SK-N-SH treated with all-trans-retinoic acid at 6 μM for 48 hours (cell line): ENCODE results near the gene STK39.

Source experiments
- ATAC-seq: fragments of 200-7000 bp; cut with Tn5 transposase; 3 replicates; pipeline ENCODE4 v1.9.1; 2020; ENCODE audit warnings: mild to moderate bottlenecking, moderate library complexity
- ARNTL ChIP-seq: fragments of 450-650 bp; formaldehyde crosslinking; IDR thresholded peaks from 2 replicates; pipeline ENCODE4 v1.5.0; 2020; ENCODE audit warnings: low read depth, mild to moderate bottlenecking, moderate library complexity, borderline replicate concordance
- BACH2 ChIP-seq: fragments of 250-450 bp; sonication (Bioruptor Pico); IDR thresholded peaks from 2 replicates; pipeline ENCODE4 v1.9.0; 2021; ENCODE audit warnings: mild to moderate bottlenecking, borderline replicate concordance
- CREB5 ChIP-seq: fragments of 250-450 bp; sonication (Bioruptor Pico); IDR thresholded peaks from 2 replicates; pipeline ENCODE4 v1.5.1; 2020; ENCODE audit warnings: low read depth, mild to moderate bottlenecking, moderate library complexity
- CSDC2 ChIP-seq: fragments of 250-450 bp; sonication (Bioruptor Pico); IDR thresholded peaks from 2 replicates; pipeline ENCODE4 v1.5.0; 2020; ENCODE audit warnings: mild to moderate bottlenecking, moderate library complexity
- ESRRG ChIP-seq: fragments of 250-450 bp; sonication (Bioruptor Pico); IDR thresholded peaks from 2 replicates; pipeline ENCODE4 v1.6.1; 2021; ENCODE audit warnings: mild to moderate bottlenecking
- ISL1 ChIP-seq: fragments of 250-450 bp; sonication (Bioruptor Pico); IDR thresholded peaks from 2 replicates; pipeline ENCODE4 v2.1.2; 2022; ENCODE audit warnings: mild to moderate bottlenecking, moderate library complexity
- OSR1 ChIP-seq: fragments of 250-450 bp; sonication (Bioruptor Pico); IDR thresholded peaks from 2 replicates; pipeline ENCODE4 v1.8.0; 2022; ENCODE audit warnings: moderate library complexity, mild to moderate bottlenecking, inconsistent platforms
- PATZ1 ChIP-seq: fragments of 250-450 bp; sonication (Bioruptor Pico); IDR thresholded peaks from 2 replicates; pipeline ENCODE4 v1.8.0; 2020; ENCODE audit warnings: mild to moderate bottlenecking, moderate library complexity, borderline replicate concordance
- RARB ChIP-seq: fragments of 250-450 bp; sonication (Bioruptor Pico); IDR thresholded peaks from 2 replicates; pipeline ENCODE4 v1.8.0; 2021; ENCODE audit warnings: mild to moderate bottlenecking, moderate library complexity
- SNAI2 ChIP-seq: fragments of 250-450 bp; sonication (Bioruptor Pico); IDR thresholded peaks from 2 replicates; pipeline ENCODE4 v1.5.0; 2020; ENCODE audit warnings: mild to moderate bottlenecking, moderate library complexity
- TCF4 ChIP-seq: fragments of 250-450 bp; sonication (Bioruptor Pico); IDR thresholded peaks from 2 replicates; pipeline ENCODE4 v1.8.0; 2021; ENCODE audit warnings: mild to moderate bottlenecking, moderate library complexity, borderline replicate concordance
- TOX ChIP-seq: fragments of 250-450 bp; sonication (Bioruptor Pico); IDR thresholded peaks from 2 replicates; pipeline ENCODE4 v1.8.0; 2021; ENCODE audit warnings: mild to moderate bottlenecking, moderate library complexity, borderline replicate concordance
- TSHZ2 ChIP-seq: fragments of 250-450 bp; sonication (Bioruptor Pico); IDR thresholded peaks from 2 replicates; pipeline ENCODE4 v1.5.0; 2020; ENCODE audit warnings: mild to moderate bottlenecking, moderate library complexity
- ZC3H10 ChIP-seq: fragments of 250-450 bp; sonication (Bioruptor Pico); IDR thresholded peaks from 2 replicates; pipeline ENCODE4 v1.5.1; 2021; ENCODE audit warnings: mild to moderate bottlenecking, moderate library complexity
- ZFP3 ChIP-seq: fragments of 250-450 bp; sonication (Bioruptor Pico); IDR thresholded peaks from 2 replicates; pipeline ENCODE4 v1.5.0; 2020; ENCODE audit warnings: mild to moderate bottlenecking, moderate library complexity
- ZFP30 ChIP-seq: fragments of 450-650 bp; formaldehyde crosslinking; IDR thresholded peaks from 2 replicates; pipeline ENCODE4 v1.5.0; 2022; ENCODE audit warnings: mild to moderate bottlenecking, moderate library complexity
- ZNF8 ChIP-seq: fragments of 450-650 bp; formaldehyde crosslinking; IDR thresholded peaks from 2 replicates; pipeline ENCODE4 v1.5.0; 2020; ENCODE audit warnings: mild to moderate bottlenecking, moderate library complexity
- TF ChIP-seq, protein P1 (sequence below): fragments of 250-450 bp; sonication (Bioruptor Pico); IDR thresholded peaks from 2 replicates; pipeline ENCODE4 v1.5.1; 2021; ENCODE audit warnings: mild to moderate bottlenecking, moderate library complexity

STK39 gene

GRCh38 chr2:168135630-168136029 is 111.8 kb downstream of the STK39 start:
- TF ChIP-seq ZFP3 (CRISPR knock-in tag) (no peak), BACH2 (CRISPR knock-in tag) (no peak), ESRRG (no peak), SNAI2 (CRISPR knock-in tag) (no peak), TOX (CRISPR knock-in tag) (no peak)
- TF ChIP-seq, all 23 proteins: peak for 0
- ATAC-seq, result no peak

- TF ChIP-seq ZFP3 (CRISPR knock-in tag) (no peak), ARNTL (CRISPR knock-in tag) (no peak), ZC3H10 (no peak), BACH2 (CRISPR knock-in tag) (no peak), ZFP30 (CRISPR knock-in tag) (no peak), CSDC2 (no peak), ZNF8 (no peak), TCF4 (CRISPR knock-in tag) (no peak), RARB (CRISPR knock-in tag) (no peak), ISL1 (CRISPR knock-in tag) (no peak)
- TF ChIP-seq, protein P1, sequence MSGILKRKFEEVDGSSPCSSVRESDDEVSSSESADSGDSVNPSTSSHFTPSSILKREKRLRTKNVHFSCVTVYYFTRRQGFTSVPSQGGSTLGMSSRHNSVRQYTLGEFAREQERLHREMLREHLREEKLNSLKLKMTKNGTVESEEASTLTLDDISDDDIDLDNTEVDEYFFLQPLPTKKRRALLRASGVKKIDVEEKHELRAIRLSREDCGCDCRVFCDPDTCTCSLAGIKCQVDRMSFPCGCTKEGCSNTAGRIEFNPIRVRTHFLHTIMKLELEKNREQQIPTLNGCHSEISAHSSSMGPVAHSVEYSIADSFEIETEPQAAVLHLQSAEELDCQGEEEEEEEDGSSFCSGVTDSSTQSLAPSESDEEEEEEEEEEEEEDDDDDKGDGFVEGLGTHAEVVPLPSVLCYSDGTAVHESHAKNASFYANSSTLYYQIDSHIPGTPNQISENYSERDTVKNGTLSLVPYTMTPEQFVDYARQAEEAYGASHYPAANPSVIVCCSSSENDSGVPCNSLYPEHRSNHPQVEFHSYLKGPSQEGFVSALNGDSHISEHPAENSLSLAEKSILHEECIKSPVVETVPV (CRISPR knock-in tag), result no peak
- no peak for ATAC-seq
These were observed 112.3 kb downstream of the STK39 start for GRCh38 chr2:168135121-168135520.

DNA sequence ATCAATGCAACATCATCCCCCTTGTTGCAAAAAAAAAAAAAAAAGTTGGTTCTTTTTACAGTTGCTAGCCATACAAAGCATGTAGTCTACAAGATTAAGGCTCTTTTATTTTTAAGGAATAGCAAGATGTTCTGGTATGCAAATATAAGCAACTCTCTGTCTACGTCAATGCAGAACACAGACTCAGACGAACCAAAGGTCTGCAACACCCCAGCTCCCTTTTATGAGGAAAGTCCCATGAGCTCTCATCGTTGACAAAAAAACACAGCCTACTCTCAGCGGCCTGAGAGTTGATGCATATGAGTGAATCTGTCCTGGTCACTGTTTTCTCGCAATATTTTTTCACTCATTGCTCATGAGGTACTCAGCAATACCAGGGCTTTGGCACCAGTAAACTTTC is 112.9 kb downstream of the STK39 start:
- no peak for TF ChIP-seq TSHZ2 (CRISPR knock-in tag)
- TF ChIP-seq, all 23 proteins: peak for 0

DNA sequence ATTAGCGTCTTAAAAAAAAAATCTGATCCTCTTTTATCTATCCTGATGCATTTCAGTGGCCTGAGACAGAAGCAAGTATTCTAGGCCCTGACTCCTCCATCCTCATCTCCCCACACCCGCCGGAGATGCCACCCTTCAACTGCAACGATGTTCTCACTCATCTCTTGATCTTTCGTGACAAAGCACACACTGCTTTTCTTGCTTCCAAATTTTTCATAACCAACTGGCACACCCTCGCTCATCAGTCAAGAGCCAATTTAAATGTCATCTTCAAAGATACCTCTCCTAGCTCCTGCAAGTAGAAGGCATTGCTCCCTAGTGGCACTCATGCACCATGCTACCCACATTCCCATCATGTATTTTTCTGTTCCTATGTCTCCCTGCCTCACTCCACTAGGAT is 115.0 kb downstream of the STK39 start:
- no peak for TF ChIP-seq ZC3H10
- no peak for TF ChIP-seq SNAI2 (CRISPR knock-in tag)
- TF ChIP-seq ZNF8, result no peak
- no peak for TF ChIP-seq BACH2 (CRISPR knock-in tag)
- no peak for TF ChIP-seq OSR1 (CRISPR knock-in tag)
- no peak for TF ChIP-seq ARNTL (CRISPR knock-in tag)
- TF ChIP-seq TOX (CRISPR knock-in tag), result no peak
- TF ChIP-seq PATZ1 (CRISPR knock-in tag), result no peak
- TF ChIP-seq ZFP3 (CRISPR knock-in tag), result no peak
- TF ChIP-seq RARB (CRISPR knock-in tag), result no peak
- no peak for TF ChIP-seq ESRRG
- TF ChIP-seq, protein P1 (CRISPR knock-in tag), result no peak
- TF ChIP-seq TSHZ2 (CRISPR knock-in tag), result no peak
- no peak for TF ChIP-seq CREB5 (CRISPR knock-in tag)
- TF ChIP-seq ISL1 (CRISPR knock-in tag), result no peak
- ATAC-seq, result no peak

More for the DNA sequence above, 112.9 kb downstream of the STK39 start:
- ATAC-seq, result no peak
